ENCODE measurements around the gene FGF19. TPM values are rescaled to one million over a fixed set of nuclear protein-coding genes. Genes with fewer than 3 reads are reported as not detected.
A peak's percentile ranks its signal among the peaks of the same experiment; 100 is the strongest.

The FGF19 gene
- total RNA-seq, 1 experiment from 2014 or later = 0.69 TPM

GRCh38 chr11:69705351-69705811 lies 1.6 kb upstream of the FGF19 start:
- intact Hi-C loops (cut with micrococcal nuclease; ENCODE audit: unreplicated experiment) = loop anchor here (5.0 kb wide), 1 partner anchor 492 kb away; no protein-coding TSS in a partner anchor
- ChIA-PET POLR2A (ENCODE audit: low non-redundant PET) (no interaction called here), CTCF (interaction anchor here (0.6 to 1.6 kb wide), 4 partner anchors 10 to 182 kb away, joined by 3 to 6 read pairs (median 3); no protein-coding TSS in a partner anchor)
- no peaks in the 10 kb centered on the region for H3K9me3 ChIP-seq (ENCODE audit: low read depth, low read length, poor library complexity, severe bottlenecking)
- peaks cover 44% of the 10 kb centered on the region for H3K4me1 ChIP-seq (ENCODE audit: insufficient read depth, low read length, poor library complexity, severe bottlenecking)
- no peaks in the 10 kb centered on the region for H3K36me3 ChIP-seq (ENCODE audit: insufficient read depth, low read length, poor library complexity, severe bottlenecking)
- no TSS peak for BruUV-seq (replicated peaks)
- H3K27ac ChIP-seq (ENCODE audit: low read depth, low read length, poor library complexity, severe bottlenecking) = no peak overlapping the region
- no peak for TF ChIP-seq EZH2 (IDR thresholded peaks at IDR 0.05; ENCODE audit: borderline replicate concordance, low read depth, low read length, poor library complexity, severe bottlenecking)
- TF ChIP-seq, protein P1, sequence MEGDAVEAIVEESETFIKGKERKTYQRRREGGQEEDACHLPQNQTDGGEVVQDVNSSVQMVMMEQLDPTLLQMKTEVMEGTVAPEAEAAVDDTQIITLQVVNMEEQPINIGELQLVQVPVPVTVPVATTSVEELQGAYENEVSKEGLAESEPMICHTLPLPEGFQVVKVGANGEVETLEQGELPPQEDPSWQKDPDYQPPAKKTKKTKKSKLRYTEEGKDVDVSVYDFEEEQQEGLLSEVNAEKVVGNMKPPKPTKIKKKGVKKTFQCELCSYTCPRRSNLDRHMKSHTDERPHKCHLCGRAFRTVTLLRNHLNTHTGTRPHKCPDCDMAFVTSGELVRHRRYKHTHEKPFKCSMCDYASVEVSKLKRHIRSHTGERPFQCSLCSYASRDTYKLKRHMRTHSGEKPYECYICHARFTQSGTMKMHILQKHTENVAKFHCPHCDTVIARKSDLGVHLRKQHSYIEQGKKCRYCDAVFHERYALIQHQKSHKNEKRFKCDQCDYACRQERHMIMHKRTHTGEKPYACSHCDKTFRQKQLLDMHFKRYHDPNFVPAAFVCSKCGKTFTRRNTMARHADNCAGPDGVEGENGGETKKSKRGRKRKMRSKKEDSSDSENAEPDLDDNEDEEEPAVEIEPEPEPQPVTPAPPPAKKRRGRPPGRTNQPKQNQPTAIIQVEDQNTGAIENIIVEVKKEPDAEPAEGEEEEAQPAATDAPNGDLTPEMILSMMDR (conservative IDR thresholded peaks at IDR 0.05; ENCODE audit: low read depth, low read length) = no peak
- peak; percentile 94 for DNase-seq (ENCODE audit: low spot score)
- H3K4me3 ChIP-seq (ENCODE audit: low read depth, low read length, poor library complexity, severe bottlenecking) = peak overlapping the region; percentile 45
- peaks cover 35% of the 10 kb centered on the region for H3K27me3 ChIP-seq (replicated peaks; ENCODE audit: insufficient read depth, low read depth, low read length, poor library complexity)

- BruUV-seq (replicated peaks) = no TSS peak
- no peaks in the 10 kb centered on the region for H3K36me3 ChIP-seq (ENCODE audit: insufficient read depth, low read length, poor library complexity, severe bottlenecking)
- H3K27ac ChIP-seq (ENCODE audit: low read depth, low read length, poor library complexity, severe bottlenecking) = no peak overlapping the region
- no peaks in the 10 kb centered on the region for H3K9me3 ChIP-seq (ENCODE audit: low read depth, low read length, poor library complexity, severe bottlenecking)
- ChIA-PET CTCF (interaction anchor here (0.5 to 1.6 kb wide), 6 partner anchors 11 to 208 kb away, joined by 3 to 6 read pairs (median 4); no protein-coding TSS in a partner anchor), POLR2A (ENCODE audit: low non-redundant PET) (no interaction called here)
- no peak for TF ChIP-seq EZH2 (IDR thresholded peaks at IDR 0.05; ENCODE audit: borderline replicate concordance, low read depth, low read length, poor library complexity, severe bottlenecking)
- TF ChIP-seq, protein P1 (conservative IDR thresholded peaks at IDR 0.05; ENCODE audit: low read depth, low read length) = peak; percentile 75
- peak overlapping the region; percentile 45 for H3K4me3 ChIP-seq (ENCODE audit: low read depth, low read length, poor library complexity, severe bottlenecking)
- H3K27me3 ChIP-seq (replicated peaks; ENCODE audit: insufficient read depth, low read depth, low read length, poor library complexity) = peaks cover 35% of the 10 kb centered on the region
- peaks cover 44% of the 10 kb centered on the region for H3K4me1 ChIP-seq (ENCODE audit: insufficient read depth, low read length, poor library complexity, severe bottlenecking)
- peak; percentile 94 for DNase-seq (ENCODE audit: low spot score)
- intact Hi-C loops (cut with micrococcal nuclease; ENCODE audit: unreplicated experiment) = loop anchor here (1.0 to 5.0 kb wide), 2 partner anchors 97 to 493 kb away; no protein-coding TSS in a partner anchor
These were observed 859 bp upstream of the FGF19 start for GRCh38 chr11:69704508-69705253.

- ChIA-PET POLR2A (ENCODE audit: low non-redundant PET) (no interaction called here), CTCF (interaction anchor here (0.6 kb wide), 1 partner anchor 227 kb away, joined by 4 read pairs; no protein-coding TSS in a partner anchor)
- no peak for DNase-seq (ENCODE audit: low spot score)
- H3K4me3 ChIP-seq (ENCODE audit: low read depth, low read length, poor library complexity, severe bottlenecking) = peak overlapping the region; percentile 45
- H3K4me1 ChIP-seq (ENCODE audit: insufficient read depth, low read length, poor library complexity, severe bottlenecking) = peaks cover 44% of the 10 kb centered on the region
- H3K9me3 ChIP-seq (ENCODE audit: low read depth, low read length, poor library complexity, severe bottlenecking) = no peaks in the 10 kb centered on the region
- H3K27ac ChIP-seq (ENCODE audit: low read depth, low read length, poor library complexity, severe bottlenecking) = no peak overlapping the region
- no TSS peak for BruUV-seq (replicated peaks)
- H3K27me3 ChIP-seq (replicated peaks; ENCODE audit: insufficient read depth, low read depth, low read length, poor library complexity) = peaks cover 35% of the 10 kb centered on the region
- intact Hi-C loops (cut with micrococcal nuclease; ENCODE audit: unreplicated experiment) = no loop called here
- no peaks in the 10 kb centered on the region for H3K36me3 ChIP-seq (ENCODE audit: insufficient read depth, low read length, poor library complexity, severe bottlenecking)
- TF ChIP-seq EZH2 (IDR thresholded peaks at IDR 0.05; ENCODE audit: borderline replicate concordance, low read depth, low read length, poor library complexity, severe bottlenecking) = no peak
- TF ChIP-seq, protein P1 (conservative IDR thresholded peaks at IDR 0.05; ENCODE audit: low read depth, low read length) = no peak
These were observed 412 bp downstream of the FGF19 start for GRCh38 chr11:69703453-69703767.
